GM19463 (cell line): ENCODE data around the gene THSD4.

ENCODE experiments used
- ATAC-seq: cut with Tn5 transposase; IDR thresholded peaks from one replicate; pipeline ENCODE4 v1.9.1; 2021; ENCODE audit warnings: mild to moderate bottlenecking, moderate library complexity; ENCODE audit not compliant: unreplicated experiment

THSD4 gene

DNA sequence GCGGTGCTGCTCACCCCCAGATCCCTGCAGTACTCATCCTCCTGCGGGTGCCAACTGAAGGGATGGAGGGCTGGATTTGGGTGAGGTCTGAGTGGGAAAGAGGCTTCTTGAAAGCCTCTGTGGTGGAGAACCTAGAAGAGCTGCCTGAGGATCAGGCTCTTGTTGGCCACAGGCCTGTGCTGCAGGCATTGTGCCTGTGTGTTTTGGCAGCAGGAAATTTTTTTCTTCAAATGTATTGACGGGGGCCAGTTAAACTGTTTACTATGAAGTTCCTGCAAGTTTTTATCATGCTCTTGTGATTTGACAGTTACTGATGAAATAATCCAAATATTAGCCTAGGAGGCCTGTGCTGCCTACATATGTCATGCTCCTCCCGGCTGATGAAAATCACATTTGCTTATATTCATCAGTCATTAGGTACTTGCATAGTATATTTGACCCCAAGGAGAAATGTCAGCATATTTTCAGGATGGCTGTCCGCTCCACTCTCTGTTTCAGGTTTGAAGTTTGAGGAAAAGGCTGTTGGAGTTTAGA, 103.1 kb downstream of the THSD4 start:
- no peak for ATAC-seq

DNA sequence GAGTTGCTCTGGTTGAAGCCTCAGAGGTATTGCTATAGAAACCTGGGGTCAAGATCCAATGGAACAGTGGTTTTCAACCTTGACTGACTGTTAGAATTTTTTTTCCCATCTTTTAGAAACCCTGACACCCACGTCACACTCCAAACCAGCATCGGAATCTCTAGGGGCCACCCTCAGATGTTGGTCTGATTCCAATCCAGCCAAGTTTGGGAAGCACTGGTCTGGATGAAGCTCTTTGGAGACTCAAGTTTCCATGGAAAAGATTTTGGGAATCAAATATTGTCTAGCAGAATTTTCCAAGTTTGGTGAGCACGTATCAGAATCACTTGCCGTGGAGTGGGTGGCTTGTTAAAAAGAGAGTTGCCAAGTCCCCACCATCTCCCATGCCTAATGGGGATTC, 103.8 kb downstream of the THSD4 start:
- no peak for ATAC-seq

DNA sequence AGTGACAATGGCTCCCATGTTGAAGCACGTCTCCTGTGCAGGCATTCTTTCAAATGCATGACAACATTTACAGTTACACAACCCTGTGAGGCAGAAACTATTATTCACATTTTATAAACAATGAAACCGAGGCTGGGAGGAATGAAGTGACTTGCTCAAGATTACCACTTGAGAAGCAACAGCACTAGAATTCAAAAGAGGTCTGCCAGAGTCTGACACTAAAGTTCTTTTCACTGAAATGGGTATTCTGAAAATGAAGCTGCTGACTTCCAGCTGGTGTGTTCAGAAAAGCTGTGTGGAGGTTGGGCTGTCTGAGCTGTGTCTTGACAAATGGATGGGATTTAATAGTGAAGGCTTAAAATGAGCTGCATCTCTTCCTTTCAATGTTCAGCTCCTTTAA, 104.4 kb downstream of the THSD4 start:
- no peak for ATAC-seq

DNA sequence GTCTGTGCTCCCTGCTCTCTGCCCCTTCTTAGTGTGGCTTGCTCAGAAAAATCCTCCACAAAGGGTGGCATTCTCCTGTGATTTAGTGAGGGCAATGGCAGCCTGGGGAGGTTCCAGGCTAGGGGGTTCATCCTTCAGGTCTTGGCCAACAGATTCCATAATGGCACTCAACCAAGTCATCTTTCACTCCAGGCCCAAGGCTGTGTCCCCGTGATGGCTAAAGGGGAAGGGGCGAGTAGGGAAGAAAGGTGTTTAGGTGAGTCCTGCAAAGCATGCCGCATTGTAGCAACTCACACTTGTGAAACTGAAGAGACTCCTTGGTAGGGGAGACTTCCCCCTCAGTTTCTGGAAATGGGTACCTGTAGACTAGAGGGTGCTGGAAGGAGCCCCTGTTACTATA, 105.6 kb downstream of the THSD4 start:
- ATAC-seq = no peak

DNA sequence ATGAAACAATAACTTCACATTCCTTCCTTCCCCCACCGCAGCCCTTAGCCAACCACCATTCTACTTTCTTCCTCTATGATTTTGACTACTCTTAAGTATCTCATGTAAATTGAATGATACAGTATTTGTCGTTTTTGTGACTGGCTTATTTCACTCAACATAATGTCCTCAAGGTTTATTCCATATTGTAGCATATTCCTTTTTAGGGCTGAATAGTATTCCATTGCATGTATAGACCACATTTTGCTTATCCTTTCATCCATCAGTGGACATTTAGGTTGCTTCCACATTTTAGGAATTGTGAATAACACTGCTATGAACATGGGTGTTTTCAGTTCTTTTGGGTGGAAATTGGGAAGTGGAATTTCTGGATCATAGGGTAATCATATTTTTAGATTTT, 106.1 kb downstream of the THSD4 start:
- ATAC-seq = no peak

DNA sequence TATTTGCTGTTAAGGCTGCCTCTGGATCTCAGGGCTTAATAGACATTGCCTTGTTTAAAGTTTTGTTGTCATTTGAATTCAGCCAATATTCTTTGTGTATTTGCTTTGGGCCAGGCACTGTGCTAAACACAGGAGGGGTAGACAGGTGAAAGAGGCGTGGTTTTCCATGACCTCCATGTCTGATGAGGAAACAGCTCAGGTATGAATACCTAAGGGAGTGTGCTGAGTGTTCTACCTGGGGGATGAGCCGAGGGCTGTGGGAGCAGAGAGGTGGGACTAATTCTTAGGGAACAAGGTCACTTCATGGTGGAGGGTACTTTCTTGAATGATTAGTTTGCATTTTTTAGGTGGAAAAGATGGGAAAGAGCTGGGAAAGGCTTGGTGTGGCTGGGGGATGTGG, 108.2 kb downstream of the THSD4 start:
- ATAC-seq = no peak

DNA sequence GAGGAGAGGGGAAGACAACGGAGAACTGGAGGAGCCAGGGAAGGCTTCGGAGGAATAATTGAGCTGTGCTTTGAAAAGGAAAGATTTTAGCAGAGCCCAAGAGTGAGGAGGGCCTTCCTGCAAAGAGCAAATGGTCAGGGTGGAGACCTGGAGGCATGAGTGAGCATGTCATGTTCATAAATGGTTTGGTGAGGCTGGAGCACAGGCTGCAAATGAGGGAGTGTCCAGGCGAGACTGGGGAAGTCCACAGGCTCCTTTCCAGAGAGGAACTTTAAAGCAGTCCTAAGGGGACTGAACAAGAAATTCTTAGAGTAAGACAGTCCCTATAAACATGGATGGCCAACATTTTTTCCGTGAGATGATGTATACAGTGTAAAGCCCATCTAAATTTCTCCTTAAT, 108.8 kb downstream of the THSD4 start:
- ATAC-seq = no peak

DNA sequence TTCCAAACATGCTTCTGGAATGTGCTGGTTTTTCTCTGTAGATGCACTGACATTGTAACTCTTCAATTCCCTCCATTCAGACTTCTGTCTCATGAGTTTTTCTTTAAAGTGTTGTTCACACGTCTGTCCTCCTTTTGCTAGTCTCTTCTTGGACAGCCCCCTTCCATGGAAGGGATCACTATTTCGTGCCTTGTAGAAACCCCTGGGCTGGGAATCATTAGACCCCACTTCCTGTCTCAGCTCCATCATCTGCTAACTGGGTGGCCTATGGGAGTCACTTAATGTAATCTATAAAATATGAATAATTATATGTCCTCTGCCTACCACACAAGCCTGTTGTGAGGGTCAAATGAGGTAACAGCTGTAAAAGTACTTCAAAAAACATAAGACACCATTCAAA, 110.6 kb downstream of the THSD4 start:
- no peak for ATAC-seq

DNA sequence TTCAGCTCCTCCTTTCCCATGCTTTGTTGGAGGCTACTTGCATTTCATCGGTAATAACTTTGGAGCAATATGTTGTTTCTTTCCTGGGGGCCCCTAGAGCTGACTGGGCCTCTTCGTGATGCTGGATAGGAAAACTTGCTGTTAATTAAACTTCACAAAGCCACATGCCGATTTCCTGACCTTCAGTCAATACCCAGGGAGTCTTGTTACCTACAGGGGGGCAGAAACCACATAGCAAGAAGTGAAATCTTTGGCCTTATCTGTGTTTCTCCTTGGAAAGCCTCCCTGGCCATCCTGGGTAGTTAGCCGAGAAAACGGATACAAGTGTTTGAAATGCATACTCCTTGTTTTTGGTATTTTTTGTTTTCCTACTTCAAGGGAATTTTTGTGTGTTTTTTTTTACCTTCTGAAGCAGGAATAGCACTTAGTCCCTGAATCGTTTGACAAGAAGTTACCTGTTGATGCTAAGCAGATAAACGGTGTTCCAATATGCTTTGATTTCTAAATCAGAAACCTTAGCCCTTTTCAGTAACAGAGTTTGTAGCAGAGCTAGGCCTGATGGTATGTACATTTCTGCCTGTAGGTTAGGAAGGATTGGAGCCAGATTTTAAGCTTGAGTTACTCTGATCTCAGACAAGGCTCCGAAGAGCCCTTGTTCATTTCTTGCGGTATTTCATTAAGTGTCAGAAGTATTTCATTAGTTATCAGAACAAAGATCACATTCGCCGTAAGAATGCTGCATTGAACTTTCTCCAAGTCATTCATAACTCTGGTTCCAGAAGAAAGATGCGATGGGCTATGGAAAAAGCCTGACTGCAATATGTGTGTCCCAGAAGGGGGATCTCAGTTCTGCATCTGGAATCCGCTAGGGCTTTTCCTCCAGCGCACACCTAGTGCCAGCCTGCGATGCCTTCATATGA, 111.5 kb downstream of the THSD4 start:
- ATAC-seq = no peak

DNA sequence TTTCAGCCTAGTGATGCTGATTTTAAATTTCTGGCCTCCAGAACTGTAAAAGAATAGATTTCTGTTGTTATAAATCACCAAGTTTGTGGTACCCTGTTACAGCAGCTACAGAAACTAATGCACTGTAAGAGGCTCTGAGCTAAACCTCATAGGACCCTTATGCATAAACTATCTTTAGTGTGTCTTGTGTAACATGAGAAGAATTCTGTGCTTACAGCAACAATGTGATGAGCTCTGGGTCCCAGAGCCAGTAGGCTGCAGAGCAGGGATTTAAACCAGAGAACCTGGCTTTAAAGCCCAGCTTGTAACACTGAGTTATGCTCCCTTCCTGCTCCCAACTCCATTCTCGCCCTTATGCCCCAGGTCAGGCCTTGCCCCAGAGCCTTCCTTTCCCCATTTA, 113.1 kb downstream of the THSD4 start:
- no peak for ATAC-seq

DNA sequence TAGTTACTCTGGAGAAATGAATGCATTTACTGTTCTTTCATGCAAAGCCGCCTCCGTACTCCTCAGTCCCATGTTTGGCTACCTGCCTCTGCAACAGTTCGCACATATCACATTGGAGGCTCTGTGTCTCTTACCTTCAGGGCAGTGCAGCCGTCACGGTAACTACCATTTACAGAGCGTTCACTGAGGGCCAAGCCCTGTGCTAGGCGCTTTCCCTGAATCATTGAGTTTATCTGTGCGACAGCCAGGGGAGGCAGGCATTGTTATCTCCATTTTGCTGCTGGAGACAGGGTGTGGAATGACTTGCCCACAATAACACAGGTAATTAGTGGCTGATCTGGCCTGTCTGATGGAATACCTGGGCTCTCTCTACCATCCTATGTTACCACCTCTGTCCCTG, 115.0 kb downstream of the THSD4 start:
- no peak for ATAC-seq

DNA sequence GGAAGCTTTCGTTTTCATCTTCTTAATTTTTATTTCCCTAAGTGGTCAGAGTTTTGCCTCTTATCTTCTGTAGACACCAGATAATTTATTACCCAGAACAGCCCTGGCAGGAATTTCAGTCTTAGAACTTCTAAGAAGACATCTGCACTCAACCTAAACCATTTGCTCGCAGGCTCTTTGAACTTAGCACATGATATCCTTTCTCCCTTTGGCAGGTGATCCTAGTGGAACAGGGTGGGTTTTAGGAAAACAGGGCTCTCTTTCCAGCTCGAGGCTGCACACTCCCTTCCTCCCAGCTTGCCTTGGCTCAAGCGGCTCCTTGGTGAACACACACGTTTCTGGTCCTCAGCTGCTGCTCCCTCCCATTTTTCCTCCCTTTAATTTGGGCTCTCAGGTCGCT, 116.5 kb downstream of the THSD4 start:
- ATAC-seq = no peak

DNA sequence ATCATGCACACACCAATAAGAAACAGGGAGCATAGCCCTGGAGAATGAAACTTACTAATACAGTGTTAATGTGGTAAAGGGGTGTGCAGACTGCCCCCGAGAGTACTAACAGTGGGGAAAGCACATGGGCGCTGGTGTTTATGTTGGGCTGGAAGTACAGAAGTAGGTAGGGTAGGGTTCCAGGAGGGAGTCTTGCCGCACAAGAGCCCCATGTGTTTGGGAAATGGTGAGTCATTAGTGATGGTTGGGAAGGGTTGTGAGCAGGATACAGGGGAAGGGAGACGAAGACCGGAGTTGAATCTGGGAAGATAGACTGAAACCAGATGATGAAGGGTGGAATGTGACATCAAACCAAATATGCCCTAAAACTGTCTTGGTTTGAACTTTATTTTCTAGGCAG, 117.1 kb downstream of the THSD4 start:
- ATAC-seq = no peak

DNA sequence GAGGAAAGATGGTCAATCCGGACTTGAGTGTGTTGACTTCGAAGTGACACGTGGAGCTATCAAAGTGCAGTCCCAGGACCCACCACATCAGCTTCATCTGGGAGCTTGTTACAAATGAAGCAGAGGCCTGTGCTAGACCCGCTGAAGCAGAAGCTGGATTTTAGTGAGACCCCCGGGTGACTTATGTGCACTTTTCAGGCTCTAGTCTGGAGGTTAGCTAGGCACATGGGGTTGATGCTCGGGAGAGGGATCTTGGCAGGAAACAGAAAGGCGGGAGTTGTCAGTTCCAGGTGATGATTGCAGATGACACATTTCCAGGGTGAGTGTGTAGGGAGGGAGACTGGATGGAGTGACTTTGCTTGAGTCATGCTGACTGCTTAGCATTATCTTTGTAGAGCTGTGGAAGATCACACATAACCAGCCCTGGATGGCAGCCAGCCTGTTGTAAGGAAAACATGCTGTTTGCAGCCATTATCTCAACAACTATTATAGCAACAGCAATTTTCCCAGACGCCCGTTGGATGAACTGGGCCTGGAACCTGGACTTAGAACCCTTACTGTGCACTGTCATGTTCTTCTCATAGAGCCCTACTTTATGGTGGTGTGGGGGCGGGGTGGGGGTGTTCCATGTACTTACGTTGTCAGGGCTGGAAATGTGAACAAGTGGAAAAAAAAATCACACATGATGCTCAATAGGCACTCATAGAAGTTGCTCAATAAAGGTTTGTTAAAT, 122.4 kb downstream of the THSD4 start:
- no peak for ATAC-seq

DNA sequence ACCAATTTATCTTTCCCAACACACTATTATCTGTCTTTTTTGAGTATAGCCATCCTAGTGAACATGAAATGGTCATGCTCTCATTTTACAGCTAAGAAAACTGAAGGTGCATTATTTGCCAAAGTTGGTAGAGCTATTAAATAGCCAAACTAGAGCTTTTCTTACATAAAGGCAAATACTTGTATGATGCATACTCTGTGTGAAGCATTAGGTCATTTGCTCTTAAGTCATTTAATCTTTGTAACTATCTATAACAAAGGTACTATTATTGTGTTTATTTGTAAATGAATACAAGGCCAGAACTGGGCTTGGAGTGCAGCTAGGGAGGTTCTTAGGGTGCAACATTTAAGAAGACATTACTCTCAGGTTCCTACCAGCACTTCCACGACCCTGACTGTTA, 123.7 kb downstream of the THSD4 start:
- no peak for ATAC-seq

DNA sequence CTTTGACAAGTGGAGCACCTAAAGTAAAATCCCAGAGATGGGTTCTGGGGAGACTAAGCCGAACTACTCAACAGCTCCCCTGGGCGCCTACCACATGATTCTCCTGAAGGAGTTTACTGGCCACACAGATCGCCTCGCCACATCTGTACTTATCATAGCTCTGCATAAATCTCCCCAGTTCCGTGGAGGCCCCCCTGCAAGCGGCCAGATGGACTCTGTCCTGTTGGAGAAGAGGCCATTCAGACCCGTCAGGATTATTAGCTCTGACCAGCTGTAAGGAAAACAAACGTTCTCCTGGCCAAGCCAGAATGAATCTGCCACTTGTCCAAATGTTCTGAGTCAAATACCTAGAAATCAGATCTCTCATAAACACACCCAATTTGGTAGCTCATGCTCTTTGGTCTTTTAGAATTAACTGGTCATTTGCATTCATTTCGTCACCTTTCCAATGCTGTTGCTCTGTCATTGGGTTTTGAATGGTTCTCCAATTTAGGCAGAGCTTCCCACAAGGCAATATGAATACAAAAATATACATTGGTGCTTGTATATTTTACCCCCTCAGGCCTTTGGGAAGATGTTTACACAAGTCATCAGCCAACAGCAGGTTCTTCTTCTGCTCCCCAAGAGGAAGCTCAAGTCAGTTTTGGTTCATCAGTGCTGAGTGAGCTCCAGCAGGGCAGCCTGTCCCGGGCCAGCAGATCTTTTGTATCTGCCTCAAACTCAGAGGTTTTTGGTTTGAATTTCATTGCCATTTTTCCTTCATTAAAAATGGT, 124.5 kb downstream of the THSD4 start:
- ATAC-seq = no peak

DNA sequence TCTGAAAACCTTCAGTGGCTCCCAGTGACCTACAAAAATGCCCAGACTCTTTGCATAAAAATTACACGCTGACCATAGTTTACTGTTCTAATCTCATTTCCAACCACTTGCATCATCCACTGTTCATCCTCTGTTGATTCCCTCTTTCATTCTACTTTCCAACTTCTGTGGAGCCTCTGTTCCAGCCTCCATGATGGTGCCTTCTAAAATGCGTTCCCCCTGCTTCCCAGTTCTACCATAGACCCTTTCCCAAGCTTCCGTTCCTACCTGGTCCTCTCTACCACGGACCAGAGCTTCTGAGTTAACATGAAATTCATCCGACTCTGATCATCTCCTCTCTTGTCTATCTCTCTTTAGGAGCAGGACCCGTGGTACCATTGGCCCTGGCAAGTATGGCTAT, 127.0 kb downstream of the THSD4 start:
- ATAC-seq = no peak

DNA sequence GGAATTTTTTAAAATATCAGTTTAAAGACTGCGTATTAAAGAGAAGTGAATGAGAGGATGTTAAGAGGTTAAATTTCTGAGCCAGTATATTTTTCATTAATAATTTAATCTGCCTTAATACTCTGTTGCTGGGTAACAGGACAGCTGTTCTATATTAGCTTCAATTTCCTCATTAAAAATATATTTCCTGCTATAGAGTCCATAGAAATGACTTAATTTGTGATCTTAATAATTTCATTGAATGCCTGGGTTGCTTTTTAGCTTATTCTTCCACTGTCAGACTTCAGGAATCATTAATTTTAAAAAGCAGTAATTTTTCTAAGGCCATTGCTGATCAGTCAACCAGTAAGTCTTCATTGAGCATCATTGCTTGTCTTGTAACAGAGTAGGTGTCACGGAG, 129.0 kb downstream of the THSD4 start:
- no peak for ATAC-seq

DNA sequence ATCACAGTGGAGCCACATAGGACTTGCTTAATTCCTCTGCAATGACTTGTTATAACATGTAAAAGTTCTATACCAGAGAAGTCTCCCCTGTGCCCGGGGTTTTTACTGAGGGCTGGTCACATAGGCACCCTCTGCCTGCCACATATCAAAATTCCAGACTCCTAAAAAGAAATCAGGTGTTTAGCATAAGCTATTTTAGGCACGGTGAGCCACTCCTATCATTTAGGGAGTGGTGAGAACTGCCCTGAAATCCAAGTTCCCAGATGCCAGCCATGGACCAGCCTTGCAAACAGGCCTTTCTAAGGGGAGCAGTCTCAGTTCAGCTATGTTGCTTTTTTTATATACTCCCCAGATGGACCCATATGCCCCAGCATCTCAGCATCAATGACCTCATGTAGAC, 130.3 kb downstream of the THSD4 start:
- ATAC-seq = no peak

DNA sequence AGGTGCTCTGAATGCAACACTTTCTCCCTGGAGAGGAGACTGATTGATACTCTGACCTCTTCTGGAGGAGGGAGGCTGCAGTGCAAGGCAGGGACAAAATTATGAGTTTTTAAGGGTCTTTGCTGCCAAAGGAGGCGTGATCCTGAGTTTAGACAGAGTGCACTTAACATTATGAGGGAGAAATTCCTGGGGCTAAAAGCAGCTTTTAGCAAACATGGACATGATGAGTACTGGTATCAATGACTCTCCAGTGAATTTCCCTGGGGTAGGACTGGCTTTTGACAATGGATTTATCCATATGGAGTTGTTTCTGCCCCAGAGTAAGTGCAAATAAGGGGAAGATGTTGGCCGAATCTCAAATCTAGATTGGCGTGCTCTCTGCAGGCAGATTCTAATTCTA, 133.1 kb downstream of the THSD4 start:
- no peak for ATAC-seq

DNA sequence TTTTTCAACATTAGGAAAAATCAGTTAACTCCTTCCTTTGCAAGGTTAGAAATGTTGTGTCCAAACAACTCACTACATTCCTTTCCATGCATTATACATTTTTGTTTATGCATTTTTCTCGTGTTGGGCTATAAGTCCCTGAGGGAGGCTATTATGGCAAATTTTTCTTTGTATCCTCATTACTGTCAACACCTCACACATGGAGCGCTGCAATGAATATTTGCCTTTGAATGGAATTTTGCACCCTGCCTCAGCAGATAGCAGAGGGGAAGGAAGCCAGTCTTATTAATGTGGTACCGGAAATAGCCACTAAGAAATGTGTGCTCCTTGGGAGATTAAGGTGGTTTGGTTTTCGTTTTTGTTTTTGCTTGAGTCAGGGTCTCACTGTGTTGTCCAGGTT, 134.7 kb downstream of the THSD4 start:
- no peak for ATAC-seq
